ENCODE data around the gene EGFL6.
"Not testable (repeated sequence)": the region's sequence is repeated elsewhere in the genome, so short reads cannot be mapped to it uniquely, and the experiment has no call there.

EGFL6 gene

GRCh38 chrX:13664020-13664419 is 94.6 kb downstream of the EGFL6 start:
- no peak overlapping the region for H3K27ac ChIP-seq
- TF ChIP-seq ZFX (IDR thresholded peaks at IDR 0.05) (no peak), CTCF (conservative IDR thresholded peaks at IDR 0.05) (no peak)

- TF ChIP-seq ZFX (IDR thresholded peaks at IDR 0.05) (no peak), CTCF (conservative IDR thresholded peaks at IDR 0.05) (no peak)
- no peak overlapping the region for H3K27ac ChIP-seq
Observed at GRCh38 chrX:13666836-13667235, 97.4 kb downstream of the EGFL6 start.

GRCh38 chrX:13667919-13668318 is 98.5 kb downstream of the EGFL6 start:
- H3K27ac ChIP-seq = peak overlapping the region; percentile 64
- TF ChIP-seq CTCF (conservative IDR thresholded peaks at IDR 0.05) = no peak
- TF ChIP-seq ZFX (IDR thresholded peaks at IDR 0.05) = no peak

GRCh38 chrX:13669246-13669737 is 99.9 kb downstream of the EGFL6 start:
- TF ChIP-seq CTCF (conservative IDR thresholded peaks at IDR 0.05) (no peak), ZFX (IDR thresholded peaks at IDR 0.05) (no peak)
- H3K27ac ChIP-seq = peak overlapping the region; percentile 74

GRCh38 chrX:13669755-13670154 is 100.4 kb downstream of the EGFL6 start:
- peak overlapping the region; percentile 74 for H3K27ac ChIP-seq

- H3K27ac ChIP-seq = peak overlapping the region; percentile 74; the same call in 1 of the 2 replicates
- TF ChIP-seq ZFX (IDR thresholded peaks at IDR 0.05) (no peak), CTCF (conservative IDR thresholded peaks at IDR 0.05) (no peak)
Observed at GRCh38 chrX:13670197-13670596, 100.8 kb downstream of the EGFL6 start.

- TF ChIP-seq ZFX (IDR thresholded peaks at IDR 0.05) (no peak), CTCF (conservative IDR thresholded peaks at IDR 0.05) (no peak)
- no peak overlapping the region for H3K27ac ChIP-seq
Observed at GRCh38 chrX:13673016-13673415, 103.6 kb downstream of the EGFL6 start.

- no peak for TF ChIP-seq CTCF (conservative IDR thresholded peaks at IDR 0.05)
- no peak for TF ChIP-seq ZFX (IDR thresholded peaks at IDR 0.05)
Observed at GRCh38 chrX:13676885-13677284, 107.5 kb downstream of the EGFL6 start.

GRCh38 chrX:13679700-13680099 is 110.3 kb downstream of the EGFL6 start:
- H3K27ac ChIP-seq = not testable (repeated sequence)

More at GRCh38 chrX:13676885-13677284, 107.5 kb downstream of the EGFL6 start:
- H3K27ac ChIP-seq = no peak overlapping the region

Measured in C4-2B (cell line).